PFSK-1 (cell line): Measurements from ENCODE around the gene NXN.

Source experiments
- POLR2AphosphoS5 ChIP-seq: IDR thresholded peaks from 2 replicates; pipeline ENCODE4 v1.6.1; 2012; ENCODE audit warnings: low read depth, mild to moderate bottlenecking, control low read depth, low read length, moderate library complexity
- SIN3A ChIP-seq: IDR thresholded peaks from 2 replicates; pipeline ENCODE4 v1.6.1; 2012; ENCODE audit warnings: mild to moderate bottlenecking, low read length, moderate library complexity, borderline replicate concordance; ENCODE audit not compliant: insufficient read depth
- TAF1 ChIP-seq: IDR thresholded peaks from 2 replicates; pipeline ENCODE4 v1.6.1; 2012; ENCODE audit warnings: low read length, control low read depth, borderline replicate concordance; ENCODE audit not compliant: insufficient read depth

DNA sequence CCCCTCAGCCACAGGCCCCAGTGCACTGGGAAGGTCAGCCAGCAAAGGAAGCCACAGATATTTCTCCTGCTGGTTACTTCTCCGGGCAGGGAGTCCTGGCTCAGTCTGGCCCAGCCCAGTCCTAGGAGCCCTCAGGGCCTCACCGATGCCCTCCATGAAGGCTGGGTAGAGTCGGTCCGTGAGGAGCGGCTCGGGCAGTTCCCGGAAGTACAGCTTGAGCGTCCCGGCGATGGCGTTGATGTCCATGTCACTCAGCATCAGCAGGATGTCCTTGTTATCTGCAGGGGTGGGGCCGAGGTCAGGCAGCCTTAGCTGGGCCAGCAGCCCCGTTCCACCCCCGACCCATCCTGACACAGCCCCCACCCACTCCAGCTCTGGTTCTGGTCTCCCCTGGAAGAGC is 31.0 kb upstream of the NXN start:
- no peak for TF ChIP-seq POLR2AphosphoS5
- no peak for TF ChIP-seq SIN3A
- TF ChIP-seq TAF1, result no peak
